SU-DHL-6 (cell line): ENCODE measurements around the gene VPS13D.

Experiments
- CTCF ChIP-seq: fragments of 200-600 bp; sonication (generic); IDR thresholded peaks from one replicate; pipeline ENCODE4 v1.5.1; 2017; ENCODE audit warnings: antibody characterized with exemption, mild to moderate bottlenecking, low read length, moderate library complexity; ENCODE audit not compliant: insufficient read depth, poor library complexity, severe bottlenecking
- EZH2phosphoT487 ChIP-seq: fragments of 200-600 bp; sonication (generic), shearing (Covaris generic); conservative IDR thresholded peaks from 2 replicates; pipeline ENCODE4 v1.6.1; 2018; ENCODE audit warnings: mild to moderate bottlenecking, antibody characterized with exemption, low read length, moderate library complexity, mixed read lengths

- TF ChIP-seq CTCF: no peak
- no peak for TF ChIP-seq EZH2phosphoT487
Observed at GRCh38 chr1:12197483-12197880, 32.3 kb upstream of the VPS13D start.
